Activated B cell treated with CpG ODN at 0.5 μM for 24 hours (primary cell): Measurements from ENCODE around the gene MEF2C. TPM values are rescaled to one million over a fixed set of nuclear protein-coding genes. Genes with fewer than 3 reads are reported as not detected.

Source experiments
- ATAC-seq: fragments of 200-7000 bp; cut with Tn5 transposase; one replicate; pipeline ENCODE4 v1.10.0; 2021; ENCODE audit warnings: low read depth, mild to moderate bottlenecking, moderate library complexity
- CTCF ChIA-PET: fragments of 350-600 bp; sonication (Branson Sonifier 250); formaldehyde crosslinking; loops from one replicate; lab custom pipeline; 2021; ENCODE audit warnings: antibody characterized with exemption; lab: Charles Lee
- POLR2A ChIA-PET: fragments of 350-600 bp; sonication (Branson Sonifier 250); formaldehyde crosslinking; loops from one replicate; lab custom pipeline; 2021; ENCODE audit warnings: antibody characterized with exemption; lab: Charles Lee
- DNase-seq: peaks from one replicate; pipeline ENCODE4 v3.0.0; 2022
- H3K27ac Mint-ChIP-seq: one replicate; pipeline ENCODE4 v1.8.0; 2020; ENCODE audit warnings: mixed read lengths
- H3K27me3 Mint-ChIP-seq: one replicate; pipeline ENCODE4 v1.8.0; 2021; ENCODE audit warnings: mixed read lengths
- H3K36me3 Mint-ChIP-seq: one replicate; pipeline ENCODE4 v1.8.0; 2021; ENCODE audit warnings: low read depth, mixed read lengths
- H3K4me1 Mint-ChIP-seq: one replicate; pipeline ENCODE4 v1.8.0; 2021; ENCODE audit warnings: mixed read lengths
- H3K4me3 Mint-ChIP-seq: one replicate; pipeline ENCODE4 v1.8.0; 2020; ENCODE audit warnings: mild to moderate bottlenecking, mixed read lengths
- H3K9me3 Mint-ChIP-seq: one replicate; pipeline ENCODE4 v1.8.0; 2020; ENCODE audit warnings: mixed read lengths
- CTCF ChIP-seq: fragments of 200-600 bp; IDR thresholded peaks from one replicate; pipeline ENCODE4 v1.8.0; 2022; ENCODE audit warnings: antibody characterized with exemption, mild to moderate bottlenecking
- intact Hi-C: fragments of 100-400 bp; cut with micrococcal nuclease; formaldehyde crosslinking; loops from one replicate; pipeline ENCODE4 v1.15.1; 2024
- total RNA-seq: library from RNA; stranded (reverse); gene quantifications from 2 replicates; pipeline ENCODE4 v1.2.3, GENCODE V29; 2022

Gene MEF2C
- total RNA-seq, 1 donor from 2014 or later, result 359 TPM

GRCh38 chr5:88677376-88677895 is 205.5 kb downstream of the MEF2C start:
- ATAC-seq (no peak), DNase-seq (no peak)
- no peak for TF ChIP-seq CTCF
- intact Hi-C loops, result loop anchor here (5.0 to 10.0 kb wide), 3 partner anchors 410 to 1263 kb away; partner anchors contain the start of genes CCNH and TMEM161B
- Mint-ChIP-seq H3K4me3 (no peak overlapping the region), H3K9me3 (no peaks in the 10 kb centered on the region), H3K36me3 (peaks cover 2% of the 10 kb centered on the region), H3K4me1 (peaks cover 22% of the 10 kb centered on the region), H3K27me3 (peaks cover 58% of the 10 kb centered on the region), H3K27ac (no peak overlapping the region)
- ChIA-PET CTCF (no interaction called here), POLR2A (no interaction called here)

- DNase-seq (no peak), ATAC-seq (no peak)
- H3K9me3 Mint-ChIP-seq, result no peaks in the 10 kb centered on the region
- ChIA-PET POLR2A (interaction anchor here (2.7 kb wide), 1 partner anchor 14 kb away, joined by 7 read pairs; no protein-coding TSS in a partner anchor), CTCF (no interaction called here)
- H3K27me3 Mint-ChIP-seq, result peaks cover 60% of the 10 kb centered on the region
- TF ChIP-seq CTCF, result no peak
- no peak overlapping the region for H3K27ac Mint-ChIP-seq
- peaks cover 22% of the 10 kb centered on the region for H3K4me1 Mint-ChIP-seq
- peaks cover 2% of the 10 kb centered on the region for H3K36me3 Mint-ChIP-seq
- intact Hi-C loops, result loop anchor here (5.0 to 10.0 kb wide), 3 partner anchors 410 to 1262 kb away; partner anchors contain the start of genes CCNH and TMEM161B
- H3K4me3 Mint-ChIP-seq, result peak overlapping the region; percentile 61
Measured at GRCh38 chr5:88676637-88677375, 206.2 kb downstream of the MEF2C start.

GRCh38 chr5:88675708-88676636 is 207.0 kb downstream of the MEF2C start:
- TF ChIP-seq CTCF, result no peak
- Mint-ChIP-seq H3K9me3 (no peaks in the 10 kb centered on the region), H3K4me1 (peaks cover 22% of the 10 kb centered on the region), H3K4me3 (peak overlapping the region; percentile 82), H3K27ac (peak overlapping the region; percentile 72), H3K36me3 (peaks cover 2% of the 10 kb centered on the region), H3K27me3 (peaks cover 59% of the 10 kb centered on the region)
- POLR2A ChIA-PET, result interaction anchor here (0.8 to 2.7 kb wide), 4 partner anchors 9 to 407 kb away, joined by 3 to 7 read pairs (median 6); partner anchors contain the start of gene TMEM161B
- CTCF ChIA-PET, result interaction anchor here (0.7 to 2.5 kb wide), 2 partner anchors 15 to 48 kb away, joined by 4 to 12 read pairs; no protein-coding TSS in a partner anchor
- ATAC-seq (peak; percentile 65), DNase-seq (no peak)
- intact Hi-C loops, result loop anchor here (1.0 to 10.0 kb wide), 7 partner anchors 7 to 1261 kb away; partner anchors contain the start of genes CCNH and TMEM161B

GRCh38 chr5:88675168-88675707 is 207.7 kb downstream of the MEF2C start:
- DNase-seq (no peak), ATAC-seq (peak; percentile 27)
- Mint-ChIP-seq H3K27ac (peak overlapping the region; percentile 72), H3K9me3 (no peaks in the 10 kb centered on the region), H3K36me3 (peaks cover 2% of the 10 kb centered on the region), H3K27me3 (peaks cover 60% of the 10 kb centered on the region), H3K4me3 (peak overlapping the region; percentile 82), H3K4me1 (peaks cover 22% of the 10 kb centered on the region)
- POLR2A ChIA-PET, result interaction anchor here (0.8 to 2.7 kb wide), 5 partner anchors 9 to 406 kb away, joined by 3 to 7 read pairs (median 5); partner anchors contain the start of gene TMEM161B
- intact Hi-C loops, result loop anchor here (1.0 to 10.0 kb wide), 7 partner anchors 8 to 1260 kb away; partner anchors contain the start of genes CCNH and TMEM161B
- TF ChIP-seq CTCF, result no peak
- CTCF ChIA-PET, result interaction anchor here (2.5 kb wide), 1 partner anchor 15 kb away, joined by 12 read pairs; no protein-coding TSS in a partner anchor
